ENCODE measurements around the gene RUSF1.
A peak's percentile ranks its signal among the peaks of the same experiment; 100 is the strongest.

- TF ChIP-seq CTCF (conservative IDR thresholded peaks at IDR 0.05 in 1 of 2, IDR thresholded peaks at IDR 0.05 in 1 of 2; ENCODE audit: extremely low read depth in 1 of 2, insufficient read depth in 1 of 2, low read depth in 1 of 2, low read length in 2 of 2): peak; percentile 72 to 90
- no peak for TF ChIP-seq EZH2 (IDR thresholded peaks at IDR 0.05; ENCODE audit: borderline replicate concordance, low read length)
Observed at GRCh38 chr16:31451681-31452351, 56.4 kb downstream of the RUSF1 start.

Data from mammary epithelial cell (primary cell).